GM18511 (cell line): ENCODE results near the gene NR5A1.

Experiments
- ATAC-seq: cut with Tn5 transposase; IDR thresholded peaks from one replicate; pipeline ENCODE4 v1.9.1; 2021; ENCODE audit warnings: mild to moderate bottlenecking, moderate library complexity; ENCODE audit not compliant: unreplicated experiment

The NR5A1 gene

DNA sequence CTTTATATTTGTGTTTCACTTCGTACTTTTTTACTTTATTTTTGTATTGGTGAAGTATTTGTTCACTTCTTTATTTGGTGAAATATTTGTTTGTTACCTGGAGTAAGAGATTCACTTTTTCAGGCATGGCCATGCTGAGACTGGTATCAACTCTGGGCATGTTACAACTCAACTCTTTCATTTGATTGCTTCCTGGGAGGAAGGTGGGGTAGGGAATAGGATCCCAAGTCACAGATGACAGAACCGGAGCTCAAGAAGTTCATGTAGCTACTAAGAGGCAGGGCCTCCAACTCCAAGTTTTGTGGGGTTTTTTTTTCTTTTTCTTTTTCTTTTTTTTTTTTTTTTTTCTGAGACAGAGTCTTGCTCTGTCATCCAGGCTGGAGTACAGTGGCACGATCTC lies 63.0 kb downstream of the NR5A1 start:
- no peak for ATAC-seq

DNA sequence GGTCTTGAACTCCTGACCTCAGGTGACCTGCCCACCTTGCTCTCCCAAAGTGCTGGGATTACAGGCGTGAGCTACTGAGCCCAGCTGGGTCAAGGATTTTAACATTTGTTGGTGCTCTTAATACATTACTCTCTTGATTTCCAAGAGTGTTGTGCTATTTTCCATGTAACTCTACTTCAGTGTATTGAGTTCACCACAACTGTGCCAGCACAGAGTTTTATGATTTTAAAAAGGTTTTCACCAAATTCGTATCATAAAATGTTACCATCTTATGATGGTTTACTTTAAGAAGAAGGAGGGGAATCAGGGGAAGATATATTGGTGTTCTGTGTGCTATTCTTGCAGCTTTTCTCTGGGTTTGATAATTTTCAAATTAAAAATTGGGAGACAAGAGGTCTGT lies 63.6 kb downstream of the NR5A1 start:
- ATAC-seq, result no peak

DNA sequence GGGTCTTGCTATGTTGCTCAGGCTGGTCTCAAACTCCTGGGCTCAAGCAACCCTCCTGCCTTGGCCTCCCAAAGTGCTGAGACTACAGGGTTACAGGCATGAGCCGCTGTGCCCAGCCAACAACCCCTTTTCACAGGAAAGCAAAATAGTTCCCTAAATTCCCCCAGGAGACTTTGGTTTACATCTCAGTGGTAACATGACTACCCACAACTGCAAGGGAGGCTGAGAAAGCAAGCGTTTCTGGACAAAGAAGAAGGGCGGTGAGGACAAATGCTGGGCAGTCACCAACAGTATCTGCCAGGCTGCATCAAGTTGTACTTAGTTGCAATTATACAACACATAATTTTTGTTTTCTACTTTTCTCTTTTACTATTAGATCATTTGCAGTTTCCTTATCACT lies 64.4 kb downstream of the NR5A1 start:
- no peak for ATAC-seq

DNA sequence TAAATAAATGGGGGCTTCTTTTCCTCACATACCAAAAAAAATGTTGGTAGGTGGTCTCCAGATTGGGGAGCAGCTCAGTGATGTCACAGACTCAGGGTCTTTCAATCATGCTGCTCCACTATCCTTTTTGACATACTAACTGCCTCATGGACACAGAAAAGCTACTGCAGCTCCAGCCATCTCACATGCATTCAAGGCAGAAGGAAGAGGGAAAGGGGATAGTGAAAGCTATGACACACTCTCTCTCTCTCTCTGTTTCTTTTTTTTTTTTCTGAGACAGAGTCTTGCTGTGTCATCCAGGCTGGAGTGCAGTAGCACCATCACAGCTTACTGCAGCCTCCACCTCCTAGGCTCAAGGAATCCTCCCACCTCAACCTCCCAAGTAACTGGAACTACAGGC lies 64.8 kb downstream of the NR5A1 start:
- ATAC-seq, result no peak

DNA sequence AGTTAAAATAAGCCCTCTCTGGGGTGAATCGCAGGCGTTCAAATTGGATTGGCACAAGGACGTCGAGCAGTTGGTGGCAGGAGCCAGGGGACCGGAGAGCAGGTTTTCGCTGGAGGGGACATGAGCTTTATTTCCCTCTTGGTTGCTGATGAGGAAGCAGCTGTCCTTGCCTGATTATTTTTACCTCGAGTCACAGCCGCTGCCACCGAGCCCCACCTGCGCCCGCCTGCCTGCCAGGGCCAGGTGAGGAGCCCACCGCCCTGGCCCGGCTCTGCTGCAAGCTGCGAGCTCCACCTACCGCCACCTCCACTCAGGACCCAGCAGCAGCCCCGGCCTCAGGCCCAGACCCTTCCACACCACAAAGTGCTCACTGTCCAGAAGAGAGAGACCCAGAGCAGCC lies 65.9 kb downstream of the NR5A1 start:
- no peak for ATAC-seq

DNA sequence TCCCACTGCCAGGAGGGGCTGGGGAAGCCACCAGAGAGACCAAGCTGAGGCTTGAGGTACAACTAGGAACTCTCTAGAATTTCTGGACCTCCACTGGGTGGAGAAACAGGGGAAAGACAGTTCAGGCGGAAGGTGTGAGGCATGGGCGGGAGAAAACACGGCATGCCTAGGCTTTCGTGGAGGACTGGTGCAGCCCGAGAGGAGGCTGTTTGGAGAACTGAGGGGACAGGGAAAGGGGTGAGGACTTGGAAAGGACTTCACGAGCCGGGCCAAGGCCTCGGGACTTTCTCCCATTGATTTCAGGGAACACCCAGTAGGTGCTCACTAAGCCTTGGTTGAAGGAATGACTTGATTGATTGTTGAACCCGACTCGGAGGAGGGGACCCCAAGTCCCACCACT lies 66.4 kb downstream of the NR5A1 start:
- ATAC-seq, result no peak

DNA sequence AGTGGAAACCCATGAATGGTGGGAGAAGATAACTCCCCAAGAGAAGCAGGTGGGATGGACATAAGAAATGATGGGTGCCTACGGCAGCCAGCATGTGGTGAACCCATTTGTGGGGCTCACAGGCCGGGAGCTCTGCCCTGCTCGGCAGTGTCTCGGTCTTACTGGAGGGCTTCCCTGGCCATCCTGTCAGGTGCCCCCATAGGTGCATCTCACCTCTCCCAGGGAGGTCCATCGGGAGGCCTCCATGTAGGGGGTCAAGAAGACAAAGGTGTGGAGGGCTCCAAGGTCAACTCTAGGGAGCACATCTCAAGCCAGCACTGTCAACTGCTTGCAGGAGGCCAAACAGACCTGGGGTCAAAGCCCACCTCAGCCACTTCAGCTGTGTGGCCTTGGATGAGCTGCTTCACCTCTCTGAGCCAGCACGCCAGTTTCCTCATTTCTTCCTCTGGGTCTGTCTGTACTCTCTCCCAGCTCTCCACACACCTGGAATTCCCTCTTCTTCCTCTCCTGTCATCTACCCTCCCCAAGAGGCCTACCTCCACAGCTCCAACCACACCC lies 67.4 kb downstream of the NR5A1 start:
- no peak for ATAC-seq

DNA sequence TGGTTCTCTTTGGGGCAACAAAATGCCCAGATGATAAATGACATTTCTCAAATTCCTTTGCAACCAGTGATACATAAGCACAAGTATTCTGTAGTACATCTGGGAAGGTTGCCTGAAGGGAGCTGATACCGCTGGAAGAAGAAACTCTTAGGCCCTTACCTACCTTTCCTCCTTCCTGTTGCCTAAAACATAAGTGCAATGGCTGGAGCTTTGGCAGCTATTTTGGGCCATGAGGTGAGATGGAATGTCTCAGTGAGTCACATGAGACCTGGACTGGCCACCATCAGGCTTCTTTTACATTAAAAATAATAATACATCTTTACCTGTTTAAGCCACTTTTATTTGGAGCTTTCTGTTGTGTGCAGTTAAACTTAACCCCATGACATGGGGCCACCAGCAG lies 68.1 kb downstream of the NR5A1 start:
- no peak for ATAC-seq

DNA sequence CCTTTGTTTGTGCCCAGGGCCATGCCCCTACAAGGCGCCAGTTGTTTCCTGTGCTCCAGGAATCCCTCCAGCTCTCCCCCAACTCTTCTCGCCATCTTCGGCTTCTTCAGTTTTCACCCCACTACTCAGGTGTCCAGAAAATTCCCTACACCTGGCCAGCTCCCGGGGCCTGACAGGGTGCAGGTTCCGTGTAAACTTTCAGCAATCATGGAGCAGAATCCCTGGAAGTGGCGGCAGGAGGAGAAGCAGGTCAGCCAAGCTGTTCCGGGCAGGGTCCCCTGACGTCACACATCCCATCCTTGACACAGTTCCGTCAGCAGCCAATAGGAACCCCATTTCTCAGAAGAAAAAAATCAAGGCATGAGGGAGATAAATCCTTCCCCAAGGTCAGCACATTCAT lies 69.1 kb downstream of the NR5A1 start:
- no peak for ATAC-seq

DNA sequence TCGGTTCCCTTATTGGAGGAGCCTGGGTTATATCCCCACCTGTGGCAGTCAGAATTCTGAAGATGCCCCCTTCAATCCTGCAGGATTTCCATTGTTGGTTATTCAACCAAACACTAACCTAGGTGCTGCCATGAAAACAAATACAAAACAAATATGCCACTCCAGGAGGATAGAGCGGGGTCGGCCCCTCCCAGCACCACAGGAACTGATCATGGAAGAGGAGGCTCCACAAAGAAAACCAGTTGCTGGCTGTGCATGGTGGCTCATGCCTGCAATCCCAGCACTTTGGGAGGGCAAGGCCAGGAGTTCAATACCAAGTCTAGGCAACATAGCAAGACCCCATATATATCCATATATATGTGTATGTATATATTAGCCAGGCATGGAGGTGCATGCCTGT lies 70.1 kb downstream of the NR5A1 start:
- ATAC-seq, result no peak

DNA sequence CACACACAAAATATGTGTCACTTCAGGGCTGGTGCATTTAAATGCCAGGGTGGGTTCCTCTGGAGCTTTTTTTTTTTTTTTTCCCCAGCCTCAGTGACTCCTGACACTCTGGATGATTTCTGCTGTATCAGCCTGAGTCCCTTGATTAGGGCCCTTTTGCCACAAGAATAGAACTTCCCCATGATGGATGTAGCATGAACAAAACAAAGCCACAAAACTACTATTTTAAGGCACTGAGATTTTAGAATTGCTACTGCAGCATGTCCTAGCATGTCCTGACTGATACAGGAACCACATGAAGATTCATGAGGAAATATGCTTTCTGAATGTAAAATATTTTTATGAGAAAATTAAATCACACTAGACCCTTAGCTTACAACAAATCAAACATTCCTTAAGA lies 70.9 kb downstream of the NR5A1 start:
- ATAC-seq, result no peak
